Gastroesophageal sphincter (tissue), 4 donors: ENCODE measurements around the gene ICOSLG. TPM values are rescaled to one million over a fixed set of nuclear protein-coding genes. Genes with fewer than 3 reads are reported as not detected.
"Not testable (repeated sequence)": the region's sequence is repeated elsewhere in the genome, so short reads cannot be mapped to it uniquely, and the experiment has no call there.

ENCODE experiments used
- ATAC-seq: fragments of 150-250 bp; one replicate; pipeline ENCODE4 v1.9.1; 2016; ENCODE audit warnings: mild to moderate bottlenecking, moderate library complexity
- H3K27ac ChIP-seq, 4 donors: fragments of 200-600 bp; sonication (generic) in 3 of 4; 1 replicate in 3 of 4; 2 replicates in 1 of 4; pipeline ENCODE4 v1.5.1; 2016 to 2019
- H3K27me3 ChIP-seq: fragments of 200-600 bp; sonication (generic); one replicate; pipeline ENCODE4 v1.5.1; 2019
- H3K36me3 ChIP-seq, 2 donors: fragments of 200-600 bp; sonication (generic); one replicate each; pipeline ENCODE4 v1.5.1; 2019; ENCODE audit warnings: control low read depth in 1 of 2
- H3K4me1 ChIP-seq, 3 donors: fragments of 200-600 bp; sonication (generic); 1 replicate in 2 of 3; 2 replicates in 1 of 3; pipeline ENCODE4 v1.5.1; 2016 to 2019; ENCODE audit warnings: control low read depth in 2 of 3
- H3K4me3 ChIP-seq, 2 donors: fragments of 200-600 bp; sonication (generic); one replicate each; pipeline ENCODE4 v1.5.1; 2019; ENCODE audit warnings: mild to moderate bottlenecking in 1 of 2, moderate library complexity in 1 of 2
- H3K9me3 ChIP-seq, 3 donors: fragments of 200-600 bp; sonication (generic); one replicate each; pipeline ENCODE4 v1.5.1; 2017 to 2019; ENCODE audit warnings: control low read depth in 2 of 3
- CTCF ChIP-seq, 4 experiments: fragments of 200-600 bp in 2 of 4; fragments of 450-650 bp in 2 of 4; sonication (generic) in 1 of 4; IDR thresholded peaks; one replicate each; pipeline ENCODE4 v1.5.1; 2017 to 2019; ENCODE audit warnings: antibody characterized with exemption in 4 of 4, mild to moderate bottlenecking in 2 of 4, moderate library complexity in 2 of 4
- EP300 ChIP-seq: sonication (generic); formaldehyde crosslinking; IDR thresholded peaks from one replicate; pipeline ENCODE4 v1.6.1; 2017; ENCODE audit warnings: antibody characterized with exemption, mild to moderate bottlenecking
- POLR2A ChIP-seq, 2 donors: fragments of 450-650 bp; IDR thresholded peaks; one replicate each; pipeline ENCODE4 v1.6.1; 2017; ENCODE audit warnings: antibody characterized with exemption in 2 of 2, mild to moderate bottlenecking in 2 of 2, moderate library complexity in 1 of 2
- POLR2AphosphoS5 ChIP-seq: sonication (generic); formaldehyde crosslinking; IDR thresholded peaks from one replicate; pipeline ENCODE4 v1.6.1; 2017; ENCODE audit warnings: antibody characterized with exemption
- WGBS, 2 donors: methylation state at CpG; one replicate each; pipeline ENCODE4 v1.1.5; 2018; ENCODE audit warnings: low coverage in 1 of 2; 5-methylcytosine and 5-hydroxymethylcytosine counted together
- total RNA-seq, 4 donors: library from RNA; depleted of rRNA; stranded (reverse); fragments of >200 nt; gene quantifications; one replicate each; pipeline ENCODE4 v1.1.0, GENCODE V29; 2016

Gene ICOSLG
- total RNA-seq, 4 donors from 2014 or later, result 0.40 to 1.9 (median 0.80) TPM

- H3K27ac ChIP-seq, result no peak overlapping the region
- H3K27me3 ChIP-seq, result peaks cover 12% of the 10 kb centered on the region
- H3K9me3 ChIP-seq, result no peaks in the 10 kb centered on the region
- ATAC-seq, result no peak
- 66 to 67% methylated on average over 11 to 15 of the region's 15 CpGs for WGBS, 2 donors
- TF ChIP-seq EP300 (no peak), POLR2A (IDR thresholded peaks at IDR 0.05) (no peak), CTCF (IDR thresholded peaks at IDR 0.05) (no peak), POLR2AphosphoS5 (no peak)
- H3K4me3 ChIP-seq, result no peak overlapping the region
- H3K36me3 ChIP-seq, result no peaks in the 10 kb centered on the region
- no peaks in the 10 kb centered on the region for H3K4me1 ChIP-seq
Observed at GRCh38 chr21:44199448-44199847, 41.3 kb downstream of the ICOSLG start.

DNA sequence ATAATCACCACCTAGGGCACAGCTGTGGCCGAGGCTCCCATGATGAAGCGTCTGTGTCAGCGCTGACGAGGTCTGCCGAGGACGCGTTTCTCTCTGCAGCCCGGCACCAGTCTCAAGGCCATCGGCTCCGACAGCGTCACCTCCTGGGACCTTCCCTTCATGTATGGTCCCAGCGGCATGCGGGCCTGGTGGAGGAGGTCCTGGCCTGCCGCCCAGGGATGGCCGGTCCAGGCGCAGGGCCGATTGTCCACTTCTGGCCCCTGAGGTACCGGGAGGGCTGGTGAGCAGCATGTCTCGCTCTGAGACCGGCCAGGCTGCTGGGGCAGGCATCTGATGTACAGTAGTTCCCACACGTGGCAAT is 43.6 kb downstream of the ICOSLG start:
- H3K27me3 ChIP-seq, result peaks cover 12% of the 10 kb centered on the region
- not testable (repeated sequence) for H3K27ac ChIP-seq, H3K4me1 ChIP-seq, H3K4me3 ChIP-seq, H3K9me3 ChIP-seq, H3K36me3 ChIP-seq, ATAC-seq
- WGBS, 2 donors, result no CpG with 5 or more reads among the region's 21 CpGs

- H3K27me3 ChIP-seq, result peaks cover 12% of the 10 kb centered on the region
- H3K9me3 ChIP-seq, H3K4me1 ChIP-seq, H3K36me3 ChIP-seq, H3K27ac ChIP-seq, H3K4me3 ChIP-seq: not testable (repeated sequence)
- no CpG with 5 or more reads among the region's 22 CpGs for WGBS, 2 donors
- ATAC-seq, result peak; percentile 52
Observed at GRCh38 chr21:44196212-44197155, 44.3 kb downstream of the ICOSLG start.

DNA sequence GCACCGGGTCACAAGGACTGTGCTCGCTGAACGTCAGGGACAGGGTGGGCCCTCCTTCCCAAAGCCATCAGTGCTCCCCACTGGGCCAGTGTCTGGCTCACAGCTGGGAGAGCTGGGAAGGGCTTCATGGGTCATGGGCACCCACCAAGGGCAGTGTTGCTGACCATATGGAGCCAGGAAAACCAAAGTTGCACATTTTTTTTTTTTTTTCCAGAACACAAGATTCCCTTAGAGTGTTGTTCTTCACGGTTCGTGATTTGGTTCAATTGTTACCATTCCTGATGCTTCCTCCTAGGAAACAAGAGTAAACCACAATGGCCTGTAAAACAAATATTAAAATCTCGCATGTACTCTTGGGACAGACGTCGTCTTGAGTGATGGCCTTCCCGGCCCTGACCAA is 45.9 kb downstream of the ICOSLG start:
- not testable (repeated sequence) for ATAC-seq

DNA sequence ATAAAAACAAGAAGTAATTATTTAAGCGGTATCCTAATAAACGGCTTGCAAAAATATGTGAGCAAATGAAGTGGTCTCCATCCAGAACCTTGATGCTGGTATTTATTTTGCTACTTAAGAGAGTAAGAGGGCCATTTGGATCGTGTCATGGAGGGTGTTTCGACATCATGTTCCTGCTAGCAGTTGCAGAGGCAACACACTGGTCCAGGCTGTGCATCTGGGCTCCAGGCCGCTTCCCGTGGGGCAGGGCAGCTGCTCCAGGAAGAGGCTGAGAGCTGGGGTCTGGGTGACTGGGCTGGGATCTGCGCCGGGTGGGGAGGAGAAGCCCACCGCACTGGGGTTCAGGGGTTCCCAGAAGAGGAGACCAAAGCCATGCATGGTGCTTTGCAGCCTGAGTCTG is 46.3 kb downstream of the ICOSLG start:
- ATAC-seq, result peak; percentile 72
- not testable (repeated sequence) for H3K4me1 ChIP-seq, H3K27me3 ChIP-seq, H3K4me3 ChIP-seq, H3K9me3 ChIP-seq, H3K36me3 ChIP-seq, H3K27ac ChIP-seq
- WGBS, 2 donors, result no CpG with 5 or more reads among the region's 9 CpGs

More for the DNA sequence above, 45.9 kb downstream of the ICOSLG start:
- peaks cover 10% of the 10 kb centered on the region for H3K27me3 ChIP-seq
- not testable (repeated sequence) for H3K4me1 ChIP-seq, H3K27ac ChIP-seq, H3K9me3 ChIP-seq, H3K36me3 ChIP-seq, H3K4me3 ChIP-seq
- no CpG with 5 or more reads among the region's 9 CpGs for WGBS, 2 donors

- not testable (repeated sequence) for H3K36me3 ChIP-seq, H3K4me3 ChIP-seq, H3K27ac ChIP-seq, H3K4me1 ChIP-seq, H3K27me3 ChIP-seq, H3K9me3 ChIP-seq
- WGBS, 2 donors, result 0% methylated on average over 1 of the region's 5 CpGs; no CpG with 5 or more reads in 1 of the 2 donors
- ATAC-seq, result peak; percentile 67
Observed at GRCh38 chr21:44193108-44193507, 47.6 kb downstream of the ICOSLG start.

- not testable (repeated sequence) for H3K36me3 ChIP-seq, H3K4me3 ChIP-seq, H3K27me3 ChIP-seq, H3K4me1 ChIP-seq, H3K9me3 ChIP-seq
- peak overlapping the region in 2 of 4 donors; percentile 54 to 55 for H3K27ac ChIP-seq
- WGBS, 2 donors, result no CpG with 5 or more reads among the region's 12 CpGs
- ATAC-seq, result peak; percentile 39
Observed at GRCh38 chr21:44190349-44191271, 50.1 kb downstream of the ICOSLG start.

DNA sequence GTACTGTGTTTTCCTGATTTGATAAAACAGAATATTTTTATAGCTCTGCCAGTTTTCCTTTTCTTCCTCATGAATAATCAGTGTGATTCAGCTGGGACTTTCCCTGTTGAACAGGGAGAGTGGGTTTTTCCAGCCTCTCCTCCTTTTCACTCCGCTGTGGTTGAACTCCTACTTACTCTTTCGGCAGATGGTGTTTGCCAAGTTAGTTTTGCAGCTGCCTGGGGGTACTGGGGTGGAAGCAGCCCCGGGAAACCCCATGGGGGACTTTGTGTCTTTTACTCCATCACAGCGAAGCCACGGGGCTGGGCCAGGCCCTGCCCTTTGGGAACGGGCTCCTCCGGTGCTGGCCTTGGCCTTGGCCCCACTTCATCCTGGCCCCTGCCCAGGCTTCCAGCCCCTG is 55.9 kb downstream of the ICOSLG start:
- H3K36me3 ChIP-seq, H3K27ac ChIP-seq, ATAC-seq, H3K4me3 ChIP-seq, H3K27me3 ChIP-seq, H3K4me1 ChIP-seq, H3K9me3 ChIP-seq: not testable (repeated sequence)
- WGBS, 2 donors, result no CpG with 5 or more reads among the region's 7 CpGs

DNA sequence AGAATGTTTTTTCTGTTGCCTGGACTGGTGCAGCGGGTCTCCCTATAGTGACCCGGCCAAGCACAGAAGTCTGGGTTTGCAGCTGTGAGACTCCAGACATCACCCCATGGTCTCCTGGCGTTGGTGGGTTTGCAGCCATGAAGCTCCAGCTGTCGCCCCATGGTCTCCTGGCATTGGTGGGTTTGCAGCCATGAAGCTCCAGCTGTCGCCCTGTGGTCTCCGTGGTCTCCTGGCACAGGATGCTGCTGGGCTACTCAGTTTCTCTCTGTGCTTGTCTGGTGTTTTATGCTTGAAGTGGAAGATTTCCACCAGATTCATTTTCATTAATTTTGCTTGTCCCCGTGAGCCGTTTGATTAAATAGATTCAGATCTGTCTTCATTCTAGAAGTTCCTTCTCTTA is 58.5 kb downstream of the ICOSLG start:
- H3K4me3 ChIP-seq, H3K27me3 ChIP-seq, H3K27ac ChIP-seq, H3K9me3 ChIP-seq, H3K4me1 ChIP-seq, ATAC-seq, H3K36me3 ChIP-seq: not testable (repeated sequence)
- WGBS, 2 donors, result no CpG with 5 or more reads among the region's 8 CpGs

DNA sequence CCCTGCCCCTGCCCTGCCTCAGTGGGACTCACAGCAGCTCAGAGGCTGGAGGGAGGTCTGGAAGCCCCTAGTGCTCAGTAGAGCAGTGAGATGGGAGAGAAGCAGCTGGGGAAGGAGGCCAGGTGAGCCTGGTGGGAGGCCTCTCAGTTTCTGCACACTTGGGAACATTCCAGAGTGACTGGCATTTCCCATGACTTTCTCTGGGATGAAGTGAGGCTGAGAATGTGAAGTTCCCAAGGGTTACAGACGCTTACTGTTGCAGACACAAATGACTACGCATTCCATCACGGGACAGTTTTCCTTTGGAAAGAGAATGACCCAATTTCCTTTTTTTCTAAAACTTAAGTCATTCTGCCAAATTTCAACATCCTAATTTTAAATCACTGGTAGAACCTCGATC is 59.2 kb downstream of the ICOSLG start:
- H3K4me1 ChIP-seq, H3K4me3 ChIP-seq, H3K9me3 ChIP-seq, H3K27ac ChIP-seq, H3K27me3 ChIP-seq, H3K36me3 ChIP-seq: not testable (repeated sequence)
- ATAC-seq, result peak; percentile 77
- no CpG with 5 or more reads among the region's 4 CpGs for WGBS, 2 donors

- not testable (repeated sequence) for H3K36me3 ChIP-seq, H3K4me1 ChIP-seq, ATAC-seq, H3K27ac ChIP-seq, H3K4me3 ChIP-seq, H3K9me3 ChIP-seq, H3K27me3 ChIP-seq
- no CpG with 5 or more reads among the region's 14 CpGs for WGBS, 2 donors
Observed at GRCh38 chr21:44176127-44176526, 64.6 kb downstream of the ICOSLG start.

DNA sequence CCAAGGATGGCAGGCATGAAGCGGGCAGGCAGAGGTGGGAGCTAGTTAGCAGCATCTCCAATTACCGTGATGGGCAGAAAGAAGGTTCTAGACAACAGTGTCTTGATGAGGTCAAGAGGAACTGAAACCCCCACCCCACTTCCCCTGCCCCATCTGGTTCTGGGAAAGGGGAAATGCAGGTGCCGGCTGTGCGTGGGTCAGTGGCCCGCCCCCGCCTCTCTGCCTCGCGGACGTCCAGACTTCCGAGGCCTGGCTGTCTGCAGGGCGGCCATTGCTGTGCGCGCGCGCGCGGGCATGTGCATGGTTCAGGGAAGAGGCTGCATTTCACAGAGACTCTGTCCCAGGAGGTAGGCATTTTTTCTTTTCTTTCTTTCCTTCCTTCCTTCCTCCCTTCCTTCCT is 65.6 kb downstream of the ICOSLG start:
- no CpG with 5 or more reads among the region's 17 CpGs for WGBS, 2 donors
- peak; percentile 36 for ATAC-seq
- not testable (repeated sequence) for H3K4me3 ChIP-seq, H3K27me3 ChIP-seq, H3K4me1 ChIP-seq, H3K9me3 ChIP-seq, H3K27ac ChIP-seq, H3K36me3 ChIP-seq
